ENCODE measurements around the gene NCF2.

Gene NCF2

DNA sequence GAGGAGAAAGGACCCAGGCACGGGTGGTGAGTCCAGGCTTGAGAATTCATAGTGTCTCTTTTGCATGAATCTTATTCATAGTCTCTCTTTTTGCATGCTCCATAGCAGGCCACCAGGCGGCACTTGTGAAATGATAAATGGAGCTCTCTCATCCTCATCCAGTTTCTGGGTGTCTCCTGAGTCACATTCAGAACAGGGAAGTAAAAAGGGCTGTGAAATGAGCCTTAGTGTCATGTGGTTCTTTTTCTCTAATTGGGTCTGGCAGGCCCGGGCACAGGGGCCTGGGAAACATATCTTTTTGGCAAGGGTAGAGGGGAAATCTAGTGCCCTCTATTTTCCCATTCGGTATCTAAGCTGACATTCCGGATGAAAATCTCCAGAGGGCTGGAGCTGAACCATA, 19.1 kb upstream of the NCF2 start:
- peak overlapping the region; percentile 98 for H3K27ac ChIP-seq
- H3K4me1 ChIP-seq (ENCODE audit: control insufficient read depth in 1 of 2, insufficient read depth in 1 of 2, low read depth in 1 of 2, low read length in 1 of 2): peaks cover 62 to 81% of the 10 kb centered on the region in 2 experiments
- no peaks in the 10 kb centered on the region for H3K9me3 ChIP-seq
- H3K36me3 ChIP-seq: peaks cover 8% of the 10 kb centered on the region
- TF ChIP-seq CTCF (IDR thresholded peaks at IDR 0.05): peak; percentile 89
- peak overlapping the region; percentile 50 to 64 for H3K4me3 ChIP-seq (ENCODE audit: low read depth in 1 of 2, low read length in 1 of 2)
- H3K27me3 ChIP-seq: no peaks in the 10 kb centered on the region

- H3K27me3 ChIP-seq: no peaks in the 10 kb centered on the region
- H3K9me3 ChIP-seq: no peaks in the 10 kb centered on the region
- peak overlapping the region; percentile 30 to 64 for H3K4me3 ChIP-seq (ENCODE audit: low read depth in 1 of 2, low read length in 1 of 2)
- peak overlapping the region; percentile 98 for H3K27ac ChIP-seq
- peaks cover 81 to 94% of the 10 kb centered on the region in 2 experiments for H3K4me1 ChIP-seq (ENCODE audit: control insufficient read depth in 1 of 2, insufficient read depth in 1 of 2, low read depth in 1 of 2, low read length in 1 of 2)
- no peak for TF ChIP-seq CTCF (IDR thresholded peaks at IDR 0.05)
- H3K36me3 ChIP-seq: peaks cover 8% of the 10 kb centered on the region
Measured at GRCh38 chr1:183607322-183607980, 17.2 kb upstream of the NCF2 start.

- peak overlapping the region; percentile 98 for H3K27ac ChIP-seq
- no peaks in the 10 kb centered on the region for H3K9me3 ChIP-seq
- no peaks in the 10 kb centered on the region for H3K27me3 ChIP-seq
- H3K4me1 ChIP-seq (ENCODE audit: control insufficient read depth in 1 of 2, insufficient read depth in 1 of 2, low read depth in 1 of 2, low read length in 1 of 2): peaks cover 97 to 100% of the 10 kb centered on the region in 2 experiments
- TF ChIP-seq CTCF (IDR thresholded peaks at IDR 0.05): no peak
- peaks cover 8% of the 10 kb centered on the region for H3K36me3 ChIP-seq
- H3K4me3 ChIP-seq (ENCODE audit: low read depth in 1 of 2, low read length in 1 of 2): peak overlapping the region; percentile 62 to 64
Measured at GRCh38 chr1:183605904-183606303, 15.6 kb upstream of the NCF2 start.

DNA sequence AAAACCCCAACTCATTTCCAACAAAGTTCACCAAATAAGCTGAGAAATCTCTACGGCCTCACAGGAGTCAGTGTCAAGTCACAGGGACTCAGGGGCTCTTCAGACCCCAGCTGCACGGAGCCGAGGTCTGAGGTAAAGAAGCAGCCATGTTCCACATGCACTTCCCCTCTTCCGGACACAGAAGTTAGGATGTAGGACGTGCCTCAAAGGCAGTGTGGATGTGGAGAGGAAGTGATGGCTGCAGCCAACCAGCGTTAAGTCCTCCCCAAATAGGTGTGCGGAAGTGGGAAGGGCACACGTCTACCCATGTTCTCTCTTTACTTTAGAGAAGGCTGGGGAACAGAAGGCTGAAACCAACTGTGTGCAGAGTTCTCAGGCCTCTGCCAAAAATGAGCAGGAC, 14.6 kb upstream of the NCF2 start:
- TF ChIP-seq CTCF (IDR thresholded peaks at IDR 0.05): no peak
- H3K36me3 ChIP-seq: no peaks in the 10 kb centered on the region
- H3K4me3 ChIP-seq (ENCODE audit: low read depth in 1 of 2, low read length in 1 of 2): peak overlapping the region; percentile 62 to 64
- H3K27ac ChIP-seq: peak overlapping the region; percentile 98
- H3K9me3 ChIP-seq: no peaks in the 10 kb centered on the region
- H3K27me3 ChIP-seq: no peaks in the 10 kb centered on the region
- peaks cover 100% of the 10 kb centered on the region in 2 experiments for H3K4me1 ChIP-seq (ENCODE audit: control insufficient read depth in 1 of 2, insufficient read depth in 1 of 2, low read depth in 1 of 2, low read length in 1 of 2)

DNA sequence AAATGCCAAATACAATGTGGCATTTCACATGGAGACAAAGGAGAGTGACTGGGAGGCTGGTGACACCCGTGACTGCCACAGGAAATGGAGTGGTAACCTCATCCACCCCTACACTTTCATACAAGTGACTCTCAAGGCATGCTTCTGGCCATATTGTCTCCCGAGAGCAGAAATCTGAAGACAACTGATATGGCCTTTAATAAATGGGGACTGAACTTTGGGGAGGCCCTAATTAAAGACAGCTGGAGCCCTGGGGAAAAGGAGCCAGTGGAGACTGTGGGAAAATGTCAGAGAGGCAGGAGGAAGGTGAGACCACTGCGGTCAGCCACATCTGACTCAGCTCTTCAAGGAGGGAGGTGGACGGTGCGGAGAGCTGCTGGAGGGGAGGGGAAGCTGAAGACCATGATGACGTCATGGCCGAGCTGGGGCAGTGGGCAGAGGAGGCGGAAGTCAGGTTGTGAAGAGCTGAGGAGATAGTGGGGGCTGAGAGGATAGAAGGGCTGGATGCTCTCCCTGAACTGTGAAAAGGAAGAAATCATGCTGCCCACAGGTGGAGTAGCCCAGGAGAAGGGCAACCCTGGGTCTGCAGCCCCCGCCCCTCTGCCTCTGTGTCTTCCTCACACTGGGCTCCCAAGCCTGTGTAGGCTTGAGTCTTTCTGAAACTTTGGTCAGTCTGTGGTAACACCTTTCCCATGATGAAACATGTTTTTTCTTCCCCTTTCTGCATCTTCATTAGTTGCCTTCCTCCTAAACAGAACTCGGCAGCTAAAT, 14.0 kb upstream of the NCF2 start:
- H3K4me3 ChIP-seq (ENCODE audit: low read depth in 1 of 2, low read length in 1 of 2): peak overlapping the region; percentile 62 to 64
- peak; percentile 34 for TF ChIP-seq CTCF (IDR thresholded peaks at IDR 0.05)
- no peaks in the 10 kb centered on the region for H3K9me3 ChIP-seq
- peak overlapping the region; percentile 98 for H3K27ac ChIP-seq
- peaks cover 100% of the 10 kb centered on the region in 2 experiments for H3K4me1 ChIP-seq (ENCODE audit: control insufficient read depth in 1 of 2, insufficient read depth in 1 of 2, low read depth in 1 of 2, low read length in 1 of 2)
- no peaks in the 10 kb centered on the region for H3K27me3 ChIP-seq
- H3K36me3 ChIP-seq: no peaks in the 10 kb centered on the region
